Measurements from ENCODE around the gene CYB561.
A peak's percentile ranks its signal among the peaks of the same experiment; 100 is the strongest.

The CYB561 gene

DNA sequence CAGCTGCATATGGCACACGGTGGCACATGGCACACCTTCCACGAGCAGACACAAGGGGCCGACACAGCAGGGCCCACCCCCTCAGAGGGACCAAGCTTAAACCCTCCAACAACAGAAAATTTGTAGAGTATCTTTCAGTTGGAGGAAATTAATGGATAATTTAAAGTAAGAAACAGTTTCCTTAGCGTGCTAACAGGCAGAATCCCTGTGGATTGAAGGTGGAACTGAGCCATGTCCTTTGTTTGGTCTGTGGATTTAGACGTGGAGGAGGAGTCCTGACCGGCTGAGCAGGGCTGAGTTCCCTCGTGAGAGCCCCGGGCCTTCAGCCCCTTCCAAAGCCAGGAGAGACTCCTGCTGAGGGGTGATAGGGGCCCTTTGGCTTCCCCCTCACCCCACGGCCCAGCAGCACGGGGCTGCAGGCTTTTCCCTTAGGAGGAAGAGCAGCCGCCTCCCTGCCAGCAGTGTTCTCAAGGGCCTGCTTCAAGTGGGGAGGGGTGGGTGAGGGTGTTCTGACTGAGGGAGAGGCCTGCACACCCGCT, 1.4 kb upstream of the CYB561 start:
- Histone ChIP-seq H3K27ac (ENCODE audit: extremely low read depth, low read depth, low read length) (no peak overlapping the region), H3K4me3 (ENCODE audit: low read depth, low read length) (no peak overlapping the region), H3K36me3 (ENCODE audit: control insufficient read depth in 2 of 2, insufficient read depth in 1 of 2, low read length in 2 of 2) (no peaks in the 10 kb centered on the region), H3K9me3 (ENCODE audit: control insufficient read depth, insufficient read depth, low read depth, low read length) (no peaks in the 10 kb centered on the region), H3K4me1 (ENCODE audit: control insufficient read depth, insufficient read depth, low read length) (0 out of 2 replicates have a peak, but pooled peaks cover 2% of the 10 kb centered on the region)
- POLR2A ChIA-PET = interaction anchor here (0.9 kb wide), 1 partner anchor 183 kb away, joined by 3 read pairs; no protein-coding TSS in a partner anchor
- TF ChIP-seq ZNF221 (tag by site-specific recombination; IDR thresholded peaks at IDR 0.05; ENCODE audit: borderline replicate concordance) (no peak), ZNF416 (tag by site-specific recombination; IDR thresholded peaks at IDR 0.05) (no peak), ZNF341 (tag by site-specific recombination; IDR thresholded peaks at IDR 0.05; ENCODE audit: low read depth) (0 out of 2 replicates have a peak, but pooled peaks have one; percentile 16), KLF1 (tag by site-specific recombination; IDR thresholded peaks at IDR 0.05) (0 out of 2 replicates have a peak, but pooled peaks have one; percentile 26), ZNF16 (tag by site-specific recombination; IDR thresholded peaks at IDR 0.05; ENCODE audit: low read depth) (no peak), ZFP69B (tag by site-specific recombination; IDR thresholded peaks at IDR 0.05) (no peak), WT1 (tag by site-specific recombination; IDR thresholded peaks at IDR 0.05) (no peak), ZNF311 (tag by site-specific recombination; IDR thresholded peaks at IDR 0.05; ENCODE audit: borderline replicate concordance) (no peak)
- CTCF ChIA-PET = interaction anchor here (0.6 to 4.0 kb wide), 4 partner anchors 16 to 1643 kb away, joined by 4 to 14 read pairs (median 8); no protein-coding TSS in a partner anchor

DNA sequence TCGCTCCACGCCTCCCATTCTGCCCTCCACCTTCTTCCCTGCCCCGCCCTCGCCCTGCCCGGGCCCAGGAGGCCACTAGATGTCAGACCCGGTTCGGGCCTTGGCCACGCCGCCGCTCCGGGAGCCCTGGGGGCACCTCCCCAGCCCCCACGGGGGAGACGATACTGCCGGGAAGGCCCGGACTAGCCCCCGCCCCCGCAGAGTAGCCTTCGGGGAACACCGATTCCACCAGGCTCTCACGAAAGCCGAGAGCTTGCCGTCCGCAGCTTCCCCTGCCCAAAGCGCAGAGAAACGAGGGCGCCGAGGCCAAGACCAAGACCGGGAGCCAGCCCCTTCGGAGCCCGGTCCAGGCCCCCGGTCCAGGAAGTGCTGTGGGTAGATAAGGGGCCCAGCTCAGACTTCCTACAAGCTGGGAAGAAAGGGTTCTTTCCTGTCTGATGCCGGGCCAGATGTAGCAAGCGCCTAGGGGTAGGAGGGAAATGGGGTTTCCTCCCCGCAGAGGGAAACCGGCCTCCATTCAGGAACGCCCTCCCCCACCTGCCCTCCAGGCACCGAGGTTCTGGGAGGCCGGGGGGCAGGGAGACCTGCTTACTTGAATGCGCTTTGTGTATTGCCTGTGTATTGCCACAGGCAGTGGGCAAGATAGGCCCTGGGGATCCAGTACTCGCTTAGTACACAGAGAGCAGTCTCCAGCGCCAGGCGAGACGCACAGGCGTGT, 806 bp upstream of the CYB561 start:
- ChIA-PET CTCF (interaction anchor here (0.6 to 4.0 kb wide), 6 partner anchors 16 to 1643 kb away, joined by 3 to 14 read pairs (median 4); no protein-coding TSS in a partner anchor), POLR2A (interaction anchor here (0.9 kb wide), 1 partner anchor 183 kb away, joined by 3 read pairs; no protein-coding TSS in a partner anchor)
- Histone ChIP-seq H3K4me1 (ENCODE audit: control insufficient read depth, insufficient read depth, low read length) (0 out of 2 replicates have a peak, but pooled peaks cover 2% of the 10 kb centered on the region), H3K36me3 (ENCODE audit: control insufficient read depth in 2 of 2, insufficient read depth in 1 of 2, low read length in 2 of 2) (no peaks in the 10 kb centered on the region), H3K4me3 (ENCODE audit: low read depth, low read length) (no peak overlapping the region), H3K9me3 (ENCODE audit: control insufficient read depth, insufficient read depth, low read depth, low read length) (no peaks in the 10 kb centered on the region), H3K27ac (ENCODE audit: extremely low read depth, low read depth, low read length) (peak overlapping the region; percentile 48; the same call in 1 of the 2 replicates)
- no peak for TF ChIP-seq ELK4 (IDR thresholded peaks at IDR 0.05; ENCODE audit: borderline replicate concordance, low read depth, low read length)
- TF ChIP-seq MEIS1 (CRISPR knock-in tag; IDR thresholded peaks at IDR 0.05; ENCODE audit: borderline replicate concordance) = 0 out of 2 replicates have a peak, but pooled peaks have one; percentile 0
- TF ChIP-seq ZBTB49 (tag by site-specific recombination; IDR thresholded peaks at IDR 0.05; ENCODE audit: low read depth) = no peak
- no peak for TF ChIP-seq ZNF132 (tag by site-specific recombination; IDR thresholded peaks at IDR 0.05; ENCODE audit: borderline replicate concordance)
- TF ChIP-seq ZNF221 (tag by site-specific recombination; IDR thresholded peaks at IDR 0.05; ENCODE audit: borderline replicate concordance) = no peak
- TF ChIP-seq PATZ1 (tag by site-specific recombination; IDR thresholded peaks at IDR 0.05) = peak; percentile 47; the same call in 1 of the 2 replicates
- TF ChIP-seq KLF8 (tag by site-specific recombination; IDR thresholded peaks at IDR 0.05) = peak; percentile 23; the same call in 1 of the 2 replicates
- no peak for TF ChIP-seq GLI4 (tag by site-specific recombination; IDR thresholded peaks at IDR 0.05)
- no peak for TF ChIP-seq ZNF248 (tag by site-specific recombination; IDR thresholded peaks at IDR 0.05)
- TF ChIP-seq ZNF664 (tag by site-specific recombination; IDR thresholded peaks at IDR 0.05) = no peak
- TF ChIP-seq SP2 (tag by site-specific recombination; IDR thresholded peaks at IDR 0.05) = peak; percentile 31; the same call in 1 of the 2 replicates
- no peak for TF ChIP-seq ZNF560 (tag by site-specific recombination; IDR thresholded peaks at IDR 0.05; ENCODE audit: borderline replicate concordance)
